Mesenchymal stem cell (in vitro differentiated cells and primary cell): Measurements from ENCODE around the gene FGF14.

Experiments
- DNase-seq: peaks from one replicate; pipeline ENCODE4 v3.0.0-alpha.2; 2013
- H2AFZ ChIP-seq: one replicate; pipeline ENCODE4 v1.6.1; 2013; ENCODE audit warnings: low read depth, mild to moderate bottlenecking, control low read depth, inconsistent platforms, low read length, moderate library complexity
- H2AK5ac ChIP-seq: 2 replicates; pipeline ENCODE4 v1.6.1; 2013; ENCODE audit warnings: low read length, moderate library complexity, mild to moderate bottlenecking, inconsistent platforms; ENCODE audit not compliant: severe bottlenecking
- H2BK120ac ChIP-seq: one replicate; pipeline ENCODE4 v1.6.1; 2013; ENCODE audit warnings: low read depth, mild to moderate bottlenecking, inconsistent platforms, low read length, moderate library complexity
- H2BK12ac ChIP-seq, 2 experiments: one replicate each; pipeline ENCODE4 v1.6.1; 2013; ENCODE audit warnings: inconsistent platforms in 2 of 2, low read length in 2 of 2, mild to moderate bottlenecking in 2 of 2, moderate library complexity in 2 of 2, control low read depth in 1 of 2
- H2BK15ac ChIP-seq: one replicate; pipeline ENCODE4 v1.6.1; 2013; ENCODE audit warnings: mild to moderate bottlenecking, low read depth, inconsistent platforms; ENCODE audit not compliant: poor library complexity, severe bottlenecking
- H2BK5ac ChIP-seq: 2 replicates; pipeline ENCODE4 v1.6.1; 2013; ENCODE audit warnings: low read depth, mild to moderate bottlenecking, low read length, control low read depth, inconsistent platforms; ENCODE audit not compliant: poor library complexity, severe bottlenecking
- H3K14ac ChIP-seq, 2 experiments: one replicate each; pipeline ENCODE4 v1.6.1; 2013; ENCODE audit warnings: inconsistent platforms in 2 of 2, low read length in 2 of 2, control low read depth in 1 of 2, mild to moderate bottlenecking in 1 of 2, moderate library complexity in 1 of 2
- H3K18ac ChIP-seq, 2 experiments: one replicate each; pipeline ENCODE4 v1.6.1; 2013; ENCODE audit warnings: inconsistent platforms in 2 of 2, low read length in 2 of 2, control low read depth in 1 of 2, low read depth in 1 of 2, mild to moderate bottlenecking in 1 of 2
- H3K23ac ChIP-seq, 2 experiments: one replicate each; pipeline ENCODE4 v1.6.1; 2013; ENCODE audit warnings: inconsistent platforms in 2 of 2, low read length in 2 of 2, mild to moderate bottlenecking in 2 of 2, moderate library complexity in 2 of 2, control low read depth in 1 of 2
- H3K27ac ChIP-seq: 2 replicates; pipeline ENCODE4 v1.5.1; 2013; ENCODE audit warnings: mild to moderate bottlenecking, moderate library complexity, low read length, control low read depth, inconsistent platforms; ENCODE audit not compliant: poor library complexity, severe bottlenecking
- H3K27me3 ChIP-seq, 2 experiments: 2 replicates each; pipeline versions ENCODE4 v1.6.1 to v1.7.0; 2013; ENCODE audit warnings: low read length in 2 of 2, mild to moderate bottlenecking in 2 of 2, moderate library complexity in 2 of 2, control low read depth in 1 of 2, inconsistent platforms in 1 of 2; ENCODE audit not compliant: control insufficient read depth in 1 of 2, insufficient read depth in 1 of 2
- H3K36me3 ChIP-seq, 2 experiments: 2 replicates each; pipeline versions ENCODE4 v1.6.1 to v1.7.0; 2013; ENCODE audit warnings: low read length in 2 of 2, control low read depth in 1 of 2, inconsistent platforms in 1 of 2, low read depth in 1 of 2, mild to moderate bottlenecking in 1 of 2; ENCODE audit not compliant: insufficient read depth in 2 of 2, control insufficient read depth in 1 of 2
- H3K4ac ChIP-seq, 2 experiments: one replicate each; pipeline ENCODE4 v1.6.1; 2013; ENCODE audit warnings: inconsistent platforms in 2 of 2, low read length in 2 of 2, mild to moderate bottlenecking in 2 of 2, moderate library complexity in 2 of 2, control low read depth in 1 of 2, low read depth in 1 of 2
- H3K4me1 ChIP-seq: 2 replicates; pipeline ENCODE4 v1.6.1; 2013; ENCODE audit warnings: low read depth, low read length, control low read depth; ENCODE audit not compliant: control insufficient read depth, insufficient read depth
- H3K4me2 ChIP-seq: 2 replicates; pipeline ENCODE4 v1.6.1; 2013; ENCODE audit warnings: low read length, mild to moderate bottlenecking, inconsistent platforms; ENCODE audit not compliant: poor library complexity, severe bottlenecking
- H3K4me3 ChIP-seq, 2 experiments: 2 replicates each; pipeline versions ENCODE4 v1.5.1 to v1.7.0; 2013; ENCODE audit warnings: low read length in 2 of 2, mild to moderate bottlenecking in 2 of 2, control low read depth in 1 of 2, low read depth in 1 of 2; ENCODE audit not compliant: insufficient read depth in 1 of 2
- H3K79me1 ChIP-seq: replicated peaks from 2 replicates; pipeline ENCODE4 v1.6.1; 2013; ENCODE audit warnings: mild to moderate bottlenecking, control low read depth, low read length, inconsistent platforms; ENCODE audit not compliant: poor library complexity, severe bottlenecking
- H3K9ac ChIP-seq: 2 replicates; pipeline ENCODE4 v1.7.0; 2013; ENCODE audit warnings: mild to moderate bottlenecking, low read length, moderate library complexity
- H3K9me3 ChIP-seq: 2 replicates; pipeline ENCODE4 v1.7.0; 2013; ENCODE audit warnings: mild to moderate bottlenecking, low read length; ENCODE audit not compliant: control insufficient read depth
- H4K8ac ChIP-seq: one replicate; pipeline ENCODE4 v1.6.1; 2013; ENCODE audit warnings: inconsistent platforms, mild to moderate bottlenecking, low read length, moderate library complexity
- H4K91ac ChIP-seq: one replicate; pipeline ENCODE4 v1.6.1; 2013; ENCODE audit warnings: mild to moderate bottlenecking, low read length, inconsistent platforms
- WGBS: methylation state at CpG from one replicate; pipeline ENCODE4 v1.1.7; 2013; ENCODE audit warnings: mixed read lengths; 5-methylcytosine and 5-hydroxymethylcytosine counted together

Gene FGF14

GRCh38 chr13:101747039-101747438 is 654.8 kb downstream of the FGF14 start:
- Histone ChIP-seq H3K4ac (no peak overlapping the region), H4K91ac (no peak overlapping the region), H4K8ac (no peak overlapping the region), H3K27ac (no peak overlapping the region), H3K14ac (no peak overlapping the region), H3K4me3 (no peak overlapping the region), H3K27me3 (no peaks in the 10 kb centered on the region), H3K4me1 (no peaks in the 10 kb centered on the region), H2BK12ac (no peak overlapping the region), H3K18ac (no peak overlapping the region), H3K23ac (no peak overlapping the region), H3K79me1 (no peaks in the 10 kb centered on the region), H2BK120ac (no peak overlapping the region), H3K4me2 (no peak overlapping the region), H2AFZ (no peak overlapping the region), H3K36me3 (no peaks in the 10 kb centered on the region), H2AK5ac (no peak overlapping the region), H3K9me3 (no peaks in the 10 kb centered on the region), H2BK15ac (no peak overlapping the region), H2BK5ac (no peak overlapping the region), H3K9ac (no peak overlapping the region)
- whole genome bisulfite sequencing = no CpG with 5 or more reads among the region's 1 CpG
- no peak for DNase-seq

- Histone ChIP-seq H4K8ac (no peak overlapping the region), H3K9ac (no peak overlapping the region), H2BK5ac (no peak overlapping the region), H3K4me1 (no peaks in the 10 kb centered on the region), H3K4ac (no peak overlapping the region), H2BK120ac (no peak overlapping the region), H2AFZ (no peak overlapping the region), H3K27ac (no peak overlapping the region), H2BK15ac (no peak overlapping the region), H3K23ac (no peak overlapping the region), H3K27me3 (no peaks in the 10 kb centered on the region), H3K9me3 (no peaks in the 10 kb centered on the region), H3K18ac (no peak overlapping the region), H3K4me2 (no peak overlapping the region), H3K79me1 (no peaks in the 10 kb centered on the region), H2BK12ac (no peak overlapping the region), H3K14ac (no peak overlapping the region), H4K91ac (no peak overlapping the region), H2AK5ac (no peak overlapping the region), H3K36me3 (no peaks in the 10 kb centered on the region), H3K4me3 (no peak overlapping the region)
- no peak for DNase-seq
- 86% methylated on average over 1 of the region's 2 CpGs for WGBS
Observed at GRCh38 chr13:101746513-101746912, 655.3 kb downstream of the FGF14 start.

GRCh38 chr13:101739382-101740178 is 662.3 kb downstream of the FGF14 start:
- H3K4me3 ChIP-seq = no peak overlapping the region
- H2BK5ac ChIP-seq = no peak overlapping the region
- H3K27ac ChIP-seq = peak overlapping the region; percentile 33
- H3K27me3 ChIP-seq = no peaks in the 10 kb centered on the region
- H3K36me3 ChIP-seq = no peaks in the 10 kb centered on the region
- H3K18ac ChIP-seq = no peak overlapping the region
- no peak overlapping the region for H2BK12ac ChIP-seq
- no peak overlapping the region for H2BK15ac ChIP-seq
- no peak overlapping the region for H2AFZ ChIP-seq
- no peak overlapping the region for H3K14ac ChIP-seq
- no peak overlapping the region for H3K9ac ChIP-seq
- H3K4me1 ChIP-seq = no peaks in the 10 kb centered on the region
- no peak overlapping the region for H3K4ac ChIP-seq
- H3K79me1 ChIP-seq = no peaks in the 10 kb centered on the region
- H2AK5ac ChIP-seq = no peak overlapping the region
- 85% methylated on average over 8 of the region's 9 CpGs for WGBS
- DNase-seq = no peak
- no peak overlapping the region for H3K4me2 ChIP-seq
- no peak overlapping the region for H3K23ac ChIP-seq
- no peak overlapping the region for H2BK120ac ChIP-seq
- no peaks in the 10 kb centered on the region for H3K9me3 ChIP-seq
- H4K8ac ChIP-seq = no peak overlapping the region
- H4K91ac ChIP-seq = no peak overlapping the region

- H3K18ac ChIP-seq = no peak overlapping the region
Observed at GRCh38 chr13:101738336-101738735, 663.5 kb downstream of the FGF14 start.

More at GRCh38 chr13:101738336-101738735, 663.5 kb downstream of the FGF14 start:
- no peak overlapping the region for H2BK120ac ChIP-seq
- H2AK5ac ChIP-seq = no peak overlapping the region
- no peak overlapping the region for H3K27ac ChIP-seq
- H2AFZ ChIP-seq = no peak overlapping the region
- H2BK5ac ChIP-seq = no peak overlapping the region
- no peak overlapping the region for H3K23ac ChIP-seq
- no peak overlapping the region for H4K8ac ChIP-seq
- no peak overlapping the region for H4K91ac ChIP-seq
- H2BK12ac ChIP-seq = no peak overlapping the region
- H3K4me2 ChIP-seq = no peak overlapping the region
- no peaks in the 10 kb centered on the region for H3K4me1 ChIP-seq
- H3K27me3 ChIP-seq = no peaks in the 10 kb centered on the region
- H3K9me3 ChIP-seq = no peaks in the 10 kb centered on the region
- no peak overlapping the region for H3K4ac ChIP-seq
- H2BK15ac ChIP-seq = no peak overlapping the region
- no peak for DNase-seq
- H3K4me3 ChIP-seq = no peak overlapping the region
- H3K36me3 ChIP-seq = no peaks in the 10 kb centered on the region
- 81% methylated on average over 2 of the region's 2 CpGs for WGBS
- no peak overlapping the region for H3K14ac ChIP-seq
- no peak overlapping the region for H3K9ac ChIP-seq
- no peaks in the 10 kb centered on the region for H3K79me1 ChIP-seq
